T-helper 2 cell (primary cell): ENCODE data around the gene ZFR.
"Not testable (repeated sequence)": the region's sequence is repeated elsewhere in the genome, so short reads cannot be mapped to it uniquely, and the experiment has no call there.

Source experiments
- DNase-seq, 5 experiments: peaks; one replicate each; pipeline versions ENCODE4 v3.0.0 to v3.0.0-alpha.2; 2012 to 2022

The ZFR gene

GRCh38 chr5:32357658-32358057, 86.9 kb downstream of the ZFR start:
- DNase-seq: no peak

GRCh38 chr5:32355686-32356085, 88.9 kb downstream of the ZFR start:
- no peak for DNase-seq

DNA sequence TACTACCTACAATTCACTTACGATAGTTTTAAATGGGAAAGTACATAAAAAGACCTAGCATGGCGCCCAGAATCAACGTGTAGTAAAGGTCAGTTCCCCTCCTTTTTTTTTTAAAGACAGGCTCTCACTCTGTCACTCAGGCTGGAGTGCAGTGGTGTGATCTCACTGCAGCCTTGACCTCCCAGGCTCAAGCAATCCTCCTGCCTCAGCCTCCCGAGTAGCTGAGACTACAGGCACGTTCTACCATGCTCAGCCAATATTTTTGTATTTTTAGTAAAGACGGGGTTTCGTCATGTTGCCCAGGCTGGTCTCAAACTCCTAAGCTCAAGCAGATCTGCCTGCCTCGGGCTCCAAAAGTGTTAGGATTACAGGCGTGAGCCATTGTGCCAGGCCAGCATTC, 91.1 kb downstream of the ZFR start:
- DNase-seq: no peak

DNA sequence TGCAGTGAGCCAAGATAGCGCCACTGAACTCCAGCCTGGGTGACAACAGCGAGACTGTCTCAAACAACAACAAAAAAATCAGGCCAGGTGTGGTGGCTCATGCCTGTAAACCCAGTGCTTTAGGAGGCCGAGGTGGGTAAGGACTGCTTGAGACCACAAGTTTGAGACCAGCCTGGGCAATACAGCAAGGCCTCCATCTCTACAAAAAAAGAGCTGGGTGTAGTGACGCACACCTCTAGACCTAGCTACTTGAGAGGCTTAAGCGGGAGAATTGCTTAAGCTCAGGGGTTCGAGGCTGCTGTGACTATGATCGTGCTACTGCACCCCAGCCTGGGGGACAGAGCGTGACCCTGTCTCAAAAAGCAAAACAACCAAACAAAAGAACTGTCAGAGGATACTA, 91.9 kb downstream of the ZFR start:
- DNase-seq: no peak

- DNase-seq: no peak
Observed at GRCh38 chr5:32346869-32347268, 97.7 kb downstream of the ZFR start.

DNA sequence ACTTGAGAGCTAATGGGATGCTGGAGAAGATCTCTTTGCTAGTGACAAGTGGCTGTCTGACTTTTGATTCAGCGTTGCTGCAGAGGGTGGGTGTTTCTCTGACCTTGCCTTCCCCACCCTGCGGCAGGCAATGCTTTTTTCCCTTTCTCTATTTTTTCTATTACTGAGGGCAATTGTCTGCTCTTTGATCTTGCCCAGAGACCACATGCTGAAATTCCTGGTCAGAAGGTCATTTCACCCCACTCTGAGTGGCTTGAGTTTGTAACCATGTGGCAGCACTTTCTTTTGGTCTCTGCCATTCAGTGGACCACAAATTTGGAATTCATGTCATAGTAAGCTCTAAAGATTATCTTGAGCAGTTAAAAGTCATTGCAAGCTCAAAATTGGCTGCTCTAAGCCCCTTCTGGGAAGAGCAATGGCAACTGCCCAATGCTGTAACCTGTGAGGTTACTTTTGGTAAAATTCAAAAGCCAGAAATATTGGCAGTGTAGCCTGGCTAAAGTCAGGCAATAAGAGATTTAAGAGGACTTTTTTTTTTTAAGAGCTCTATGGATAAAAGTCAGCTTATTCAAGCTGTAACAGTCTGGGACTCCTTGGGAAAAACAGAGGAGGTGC, 101.4 kb downstream of the ZFR start:
- no peak for DNase-seq

- no peak for DNase-seq
Observed at GRCh38 chr5:32342656-32343055, 101.9 kb downstream of the ZFR start.

DNA sequence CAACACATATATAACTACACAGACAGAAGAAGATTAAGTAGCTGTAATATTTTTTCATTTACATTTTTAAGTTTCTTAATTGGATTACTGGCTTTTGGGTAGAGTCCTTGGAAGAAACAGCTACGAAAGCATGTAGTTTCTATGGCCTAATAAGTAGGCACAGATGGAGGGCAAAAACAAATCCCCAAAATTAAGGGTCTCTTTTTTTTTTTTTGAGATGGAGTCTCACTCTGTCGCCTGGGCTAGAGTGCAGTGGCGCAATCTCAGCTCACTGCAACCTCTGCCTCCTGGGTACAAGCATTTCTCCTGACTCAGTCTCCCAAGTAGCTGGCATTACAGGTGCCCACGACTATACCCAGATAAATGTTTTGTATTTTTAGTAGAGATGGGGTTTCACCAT, 104.7 kb downstream of the ZFR start:
- no peak for DNase-seq

DNA sequence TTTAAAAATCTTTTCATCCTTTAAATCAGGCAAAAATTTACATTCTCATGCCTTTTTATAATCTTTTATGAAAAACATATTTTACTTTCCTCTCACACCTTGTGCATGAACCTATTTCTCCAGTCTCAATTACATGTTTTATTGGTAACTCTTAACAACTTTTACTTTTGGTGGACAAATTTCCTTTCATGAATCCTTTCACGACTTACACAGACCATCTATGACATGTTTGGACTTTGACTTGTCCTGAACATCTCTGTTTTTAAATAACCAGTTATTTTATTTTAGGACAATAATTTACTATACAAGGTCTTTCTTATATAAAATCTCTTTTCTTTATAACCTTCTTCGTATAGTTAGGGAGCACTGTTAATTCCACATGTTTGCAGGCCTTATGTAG, 105.3 kb downstream of the ZFR start:
- DNase-seq: peak in 1 of 5 experiments; percentile 26

- no peak for DNase-seq
Observed at GRCh38 chr5:32332966-32333365, 111.6 kb downstream of the ZFR start.

GRCh38 chr5:32332361-32332760, 112.2 kb downstream of the ZFR start:
- no peak for DNase-seq

DNA sequence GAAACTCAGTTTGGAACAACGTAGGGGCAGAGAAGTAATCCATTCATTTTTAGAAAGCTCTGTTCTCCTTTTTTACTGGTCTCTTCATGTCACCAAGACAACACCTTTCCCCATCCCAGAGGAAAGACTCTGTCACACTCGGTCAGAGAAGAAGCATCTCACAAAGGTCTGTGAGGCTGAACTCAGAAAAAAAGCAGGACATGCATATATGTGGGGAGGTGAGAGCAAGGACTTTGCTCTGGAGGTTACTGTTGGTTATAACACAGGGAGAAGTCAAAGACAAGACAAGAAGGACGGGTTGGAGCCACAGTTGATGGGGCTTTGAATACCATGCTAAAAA, 112.6 kb downstream of the ZFR start:
- no peak for DNase-seq

GRCh38 chr5:32331217-32331934, 113.2 kb downstream of the ZFR start:
- DNase-seq: no peak

DNA sequence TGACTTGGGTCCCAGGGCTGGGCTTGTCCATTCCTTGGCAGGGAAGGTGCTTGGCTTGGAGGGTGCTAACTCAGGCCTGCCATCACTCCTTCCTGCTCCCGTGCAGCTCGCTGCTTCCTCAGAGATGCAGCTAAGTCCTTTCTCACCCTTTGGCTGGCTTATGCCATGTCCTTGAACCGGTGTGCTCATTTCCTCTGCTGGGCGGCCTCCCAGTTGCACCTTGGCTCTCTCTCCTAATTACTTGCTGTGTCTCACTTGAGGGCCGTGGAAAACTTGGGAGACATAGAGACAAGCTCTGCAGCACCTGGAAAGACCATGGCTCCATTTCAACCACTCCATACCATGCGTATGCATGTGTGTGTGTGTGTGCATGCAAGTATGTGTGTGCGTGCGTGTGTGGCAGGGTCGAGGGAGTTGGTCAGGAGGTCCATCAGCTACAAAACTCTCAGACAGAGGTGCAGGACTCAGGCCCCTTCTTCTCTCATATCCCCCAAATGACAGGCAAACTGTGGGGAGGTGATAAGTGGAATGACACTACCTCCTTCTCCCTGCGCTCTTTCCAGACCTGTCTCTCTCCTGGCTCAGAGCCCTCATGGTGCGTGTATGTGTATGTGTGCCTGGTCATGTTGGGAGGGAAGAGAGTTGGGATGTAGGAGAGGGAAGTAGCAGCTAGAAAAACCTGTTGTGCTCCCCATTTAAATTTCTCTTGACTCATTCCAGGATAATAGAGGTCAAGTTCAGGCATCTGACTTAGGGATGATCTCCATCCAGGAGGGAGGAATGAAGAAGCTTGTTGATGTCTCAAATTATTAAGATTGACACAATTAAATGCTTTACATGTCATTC, 114.2 kb downstream of the ZFR start:
- DNase-seq: no peak

DNA sequence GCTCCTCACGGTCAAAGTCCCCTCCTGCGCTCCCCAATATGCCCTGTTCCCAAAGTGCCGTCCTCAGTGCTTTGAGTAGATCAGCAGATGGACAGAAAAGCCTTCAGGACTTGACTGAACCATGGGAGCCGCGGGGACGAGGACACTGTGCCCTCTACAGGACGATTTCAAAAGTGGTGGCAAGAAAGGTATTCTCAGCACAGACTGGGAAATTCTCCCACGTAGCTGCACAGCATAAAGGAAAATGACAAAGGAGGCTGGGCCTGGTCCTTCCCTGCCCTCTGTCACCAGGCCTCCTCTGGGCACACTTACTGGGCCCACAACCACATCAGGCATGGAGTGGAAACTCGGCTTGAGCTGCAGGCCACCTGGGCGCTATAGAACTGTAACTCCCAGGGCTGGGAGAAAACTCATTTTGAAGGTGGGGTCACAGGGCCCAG, 115.1 kb downstream of the ZFR start:
- DNase-seq: peak in 3 of 5 experiments; percentile 8 to 63 (median 24)

DNA sequence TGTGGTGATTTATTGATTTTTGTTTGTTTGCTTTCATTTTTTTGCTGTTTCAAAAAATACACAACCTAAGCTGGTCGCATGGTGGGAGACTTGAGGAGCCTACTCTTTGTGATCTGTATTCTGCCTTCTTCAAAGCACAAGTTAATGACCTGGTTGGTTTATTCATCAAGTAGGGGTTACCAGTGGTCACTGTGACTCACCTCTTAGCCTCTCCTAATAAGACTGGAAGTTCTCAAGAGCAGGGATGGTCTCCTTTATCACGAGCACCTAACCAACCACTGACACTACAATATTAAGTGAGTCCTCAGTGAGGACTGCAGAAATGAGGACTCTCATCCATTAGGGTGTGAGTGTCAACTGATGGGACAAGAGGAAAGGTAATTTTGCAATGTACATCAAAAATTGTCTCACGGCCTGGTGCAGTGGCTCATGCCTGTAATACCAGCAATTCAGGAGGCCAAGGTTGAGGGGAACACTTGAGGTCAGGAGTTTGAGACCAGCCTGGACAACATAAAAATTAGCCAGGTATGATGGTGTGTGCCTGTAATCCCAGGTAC, 118.2 kb downstream of the ZFR start:
- DNase-seq: no peak

GRCh38 chr5:32325616-32326015, 118.9 kb downstream of the ZFR start:
- no peak for DNase-seq

DNA sequence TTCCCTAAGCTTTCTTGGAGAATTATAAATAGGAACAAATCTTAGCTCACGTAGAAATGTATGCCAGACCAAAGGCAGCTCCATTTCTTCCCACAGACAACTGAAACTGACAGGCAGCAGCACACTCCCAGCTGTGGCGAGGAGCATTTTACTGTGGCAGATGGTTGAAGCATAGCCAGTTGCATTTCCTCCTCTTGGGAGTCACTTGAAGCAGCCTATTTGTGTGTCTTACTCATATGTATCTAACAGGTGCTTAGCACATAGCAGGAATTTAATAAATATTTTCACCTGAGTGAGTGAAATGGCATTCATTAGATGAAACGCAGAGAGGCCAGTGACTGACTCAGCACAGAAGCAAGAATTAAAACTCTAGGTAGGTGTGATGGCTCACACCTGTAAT, 119.5 kb downstream of the ZFR start:
- no peak for DNase-seq

DNA sequence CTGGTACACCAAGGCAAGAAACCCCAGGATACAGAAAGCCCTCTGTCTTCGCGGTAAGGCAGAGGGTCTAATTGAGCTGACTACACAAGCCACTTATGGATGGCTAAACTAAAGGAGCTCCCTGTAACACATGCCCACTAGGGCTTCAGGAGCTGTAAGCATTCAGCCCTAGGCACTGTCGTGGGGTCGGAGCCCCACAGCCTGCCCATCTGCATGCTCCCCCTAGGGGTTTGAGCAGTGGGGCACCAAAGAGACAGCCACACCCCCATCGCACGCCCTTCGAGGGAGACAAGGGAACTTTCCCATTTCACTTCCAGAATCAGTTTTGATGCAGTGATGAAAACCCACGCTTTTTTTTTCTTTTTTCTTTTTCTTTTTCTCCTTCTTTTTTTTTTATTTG, 120.8 kb downstream of the ZFR start:
- DNase-seq: no peak

- no peak for DNase-seq
Observed at GRCh38 chr5:32322882-32323281, 121.7 kb downstream of the ZFR start.

DNA sequence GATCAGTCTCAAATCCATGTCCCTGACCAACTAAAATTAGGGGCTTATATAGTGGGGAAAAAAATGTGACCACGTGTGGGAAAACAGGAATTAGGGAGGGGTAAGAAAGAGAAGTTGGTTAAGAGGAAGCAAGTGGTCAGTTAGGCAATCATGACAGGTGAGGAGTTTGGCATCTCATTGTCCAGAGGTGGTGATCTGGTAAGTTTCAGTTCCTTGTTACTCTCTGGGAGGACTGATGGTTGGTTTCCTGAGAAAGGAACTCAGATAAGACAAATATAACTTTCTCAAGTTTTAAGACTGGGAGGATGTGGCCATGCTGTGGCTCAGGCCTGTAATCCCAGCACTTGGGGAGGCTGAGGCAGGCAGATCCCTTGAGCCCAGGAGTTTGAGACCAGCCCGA, 122.8 kb downstream of the ZFR start:
- DNase-seq: not testable (repeated sequence)

- no peak for DNase-seq
Observed at GRCh38 chr5:32320576-32320975, 124.0 kb downstream of the ZFR start.

- DNase-seq: no peak
Observed at GRCh38 chr5:32319926-32320543, 124.5 kb downstream of the ZFR start.
